ENCODE results near the gene RPL19. TPM values are rescaled to one million over a fixed set of nuclear protein-coding genes. Genes with fewer than 3 reads are reported as not detected.

RPL19 gene
- polyA plus RNA-seq, 1 donor (not counting 4 experiments of a cell fraction or from before 2014, with no cell fraction given), result 1,957 TPM

- no peak for TF ChIP-seq EZH2 (IDR thresholded peaks at IDR 0.05; ENCODE audit: low read length)
- TF ChIP-seq CTCF (optimal IDR thresholded peaks at IDR 0.05 in 1 of 3, IDR thresholded peaks at IDR 0.05 in 1 of 3, conservative IDR thresholded peaks at IDR 0.05 in 1 of 3; ENCODE audit: extremely low read depth in 1 of 3, insufficient read depth in 2 of 3, low read length in 3 of 3), result no peak
- H3K79me2 ChIP-seq (ENCODE audit: control insufficient read depth, insufficient read depth, low read length), result peaks cover 29% of the 10 kb centered on the region
- no peak overlapping the region for H3K4me3 ChIP-seq (ENCODE audit: control insufficient read depth in 2 of 3, extremely low read depth in 1 of 3, insufficient read depth in 2 of 3, low read depth in 1 of 3, low read length in 3 of 3)
- FAIRE-seq (no peak), DNase-seq (ENCODE audit: low read depth, low spot score) (no peak)
- H3K27ac ChIP-seq (ENCODE audit: control insufficient read depth, insufficient read depth, low read length), result no peak overlapping the region
- no peak overlapping the region for H3K9ac ChIP-seq (ENCODE audit: control insufficient read depth, extremely low read depth, insufficient read depth, low read length)
- H3K9me1 ChIP-seq (ENCODE audit: control insufficient read depth, extremely low read depth, insufficient read depth, low read length), result no peaks in the 10 kb centered on the region
- H3K36me3 ChIP-seq (ENCODE audit: control insufficient read depth in 2 of 2, extremely low read depth in 1 of 2, insufficient read depth in 2 of 2, low read length in 2 of 2), result peaks cover 22 to 31% of the 10 kb centered on the region in 2 experiments
- dilution Hi-C loops (cut with MboI; ENCODE audit: extremely low pct_ligation_motif_present, low sequenced_read_pairs), result no loop called here
- H2AFZ ChIP-seq (ENCODE audit: control insufficient read depth, low read length), result no peak overlapping the region
- H3K9me3 ChIP-seq (ENCODE audit: control insufficient read depth, low read depth, low read length), result no peaks in the 10 kb centered on the region
- peaks cover 16% of the 10 kb centered on the region for H3K4me1 ChIP-seq (ENCODE audit: control insufficient read depth, extremely low read depth, insufficient read depth, low read length)
- H3K27me3 ChIP-seq (ENCODE audit: control insufficient read depth, extremely low read depth, insufficient read depth, low read length), result peaks cover 9% of the 10 kb centered on the region
- no peak overlapping the region for H3K4me2 ChIP-seq (ENCODE audit: control insufficient read depth, extremely low read depth, insufficient read depth, low read depth, low read length)
- H4K20me1 ChIP-seq (ENCODE audit: control insufficient read depth, extremely low read depth, insufficient read depth, low read length), result peaks cover 14% of the 10 kb centered on the region
Observed at GRCh38 chr17:39204245-39204644, 4.2 kb downstream of the RPL19 start.

- DNase-seq (ENCODE audit: low read depth, low spot score) (no peak), FAIRE-seq (no peak)
- Histone ChIP-seq H4K20me1 (ENCODE audit: control insufficient read depth, extremely low read depth, insufficient read depth, low read length) (peaks cover 14% of the 10 kb centered on the region), H3K79me2 (ENCODE audit: control insufficient read depth, insufficient read depth, low read length) (peaks cover 28% of the 10 kb centered on the region), H3K9me3 (ENCODE audit: control insufficient read depth, low read depth, low read length) (no peaks in the 10 kb centered on the region), H3K9me1 (ENCODE audit: control insufficient read depth, extremely low read depth, insufficient read depth, low read length) (no peaks in the 10 kb centered on the region), H3K4me1 (ENCODE audit: control insufficient read depth, extremely low read depth, insufficient read depth, low read length) (peaks cover 20% of the 10 kb centered on the region), H2AFZ (ENCODE audit: control insufficient read depth, low read length) (no peak overlapping the region), H3K9ac (ENCODE audit: control insufficient read depth, extremely low read depth, insufficient read depth, low read length) (no peak overlapping the region), H3K27ac (ENCODE audit: control insufficient read depth, insufficient read depth, low read length) (no peak overlapping the region), H3K4me2 (ENCODE audit: control insufficient read depth, extremely low read depth, insufficient read depth, low read depth, low read length) (no peak overlapping the region), H3K36me3 (ENCODE audit: control insufficient read depth in 2 of 2, extremely low read depth in 1 of 2, insufficient read depth in 2 of 2, low read length in 2 of 2) (peaks cover 22 to 31% of the 10 kb centered on the region in 2 experiments), H3K4me3 (ENCODE audit: control insufficient read depth in 2 of 3, extremely low read depth in 1 of 3, insufficient read depth in 2 of 3, low read depth in 1 of 3, low read length in 3 of 3) (no peak overlapping the region), H3K27me3 (ENCODE audit: control insufficient read depth, extremely low read depth, insufficient read depth, low read length) (peaks cover 16% of the 10 kb centered on the region)
- TF ChIP-seq CTCF (optimal IDR thresholded peaks at IDR 0.05 in 1 of 3, IDR thresholded peaks at IDR 0.05 in 1 of 3, conservative IDR thresholded peaks at IDR 0.05 in 1 of 3; ENCODE audit: extremely low read depth in 1 of 3, insufficient read depth in 2 of 3, low read length in 3 of 3) (no peak), EZH2 (IDR thresholded peaks at IDR 0.05; ENCODE audit: low read length) (no peak)
- dilution Hi-C loops (cut with MboI; ENCODE audit: extremely low pct_ligation_motif_present, low sequenced_read_pairs), result no loop called here
Observed at GRCh38 chr17:39205112-39205526, 5.0 kb downstream of the RPL19 start.

All from keratinocyte (primary cell).